ENCODE data around the gene VHLL.
"Not testable (repeated sequence)": the region's sequence is repeated elsewhere in the genome, so short reads cannot be mapped to it uniquely, and the experiment has no call there.

VHLL gene

GRCh38 chr1:156338180-156338976 lies 39.3 kb upstream of the VHLL start, which contains the start of the genes CCT3 and TSACC:
TSS of gene CCT3 (minus strand) at chr1:156338292. CDS start at chr1:156338184, 108 bp downstream.
TSS of gene TSACC (plus strand) at chr1:156338526. CDS start at chr1:156339758, 1,232 bp downstream.
- TF ChIP-seq, protein P1, sequence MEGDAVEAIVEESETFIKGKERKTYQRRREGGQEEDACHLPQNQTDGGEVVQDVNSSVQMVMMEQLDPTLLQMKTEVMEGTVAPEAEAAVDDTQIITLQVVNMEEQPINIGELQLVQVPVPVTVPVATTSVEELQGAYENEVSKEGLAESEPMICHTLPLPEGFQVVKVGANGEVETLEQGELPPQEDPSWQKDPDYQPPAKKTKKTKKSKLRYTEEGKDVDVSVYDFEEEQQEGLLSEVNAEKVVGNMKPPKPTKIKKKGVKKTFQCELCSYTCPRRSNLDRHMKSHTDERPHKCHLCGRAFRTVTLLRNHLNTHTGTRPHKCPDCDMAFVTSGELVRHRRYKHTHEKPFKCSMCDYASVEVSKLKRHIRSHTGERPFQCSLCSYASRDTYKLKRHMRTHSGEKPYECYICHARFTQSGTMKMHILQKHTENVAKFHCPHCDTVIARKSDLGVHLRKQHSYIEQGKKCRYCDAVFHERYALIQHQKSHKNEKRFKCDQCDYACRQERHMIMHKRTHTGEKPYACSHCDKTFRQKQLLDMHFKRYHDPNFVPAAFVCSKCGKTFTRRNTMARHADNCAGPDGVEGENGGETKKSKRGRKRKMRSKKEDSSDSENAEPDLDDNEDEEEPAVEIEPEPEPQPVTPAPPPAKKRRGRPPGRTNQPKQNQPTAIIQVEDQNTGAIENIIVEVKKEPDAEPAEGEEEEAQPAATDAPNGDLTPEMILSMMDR (conservative IDR thresholded peaks at IDR 0.05; ENCODE audit: low read depth), result no peak
- CTCF ChIA-PET, result interaction anchor here (0.6 kb wide), 1 partner anchor 9 kb away, joined by 3 read pairs; no protein-coding TSS in a partner anchor
- peak; percentile 99 for DNase-seq (ENCODE audit: low spot score)
- peak within 1 kb of the TSS; percentile 83 for H3K27ac ChIP-seq
- POLR2A ChIA-PET (ENCODE audit: low non-redundant PET), result no interaction called here

- CTCF ChIA-PET, result interaction anchor here (0.6 kb wide), 1 partner anchor 10 kb away, joined by 3 read pairs; no protein-coding TSS in a partner anchor
- POLR2A ChIA-PET (ENCODE audit: low non-redundant PET), result no interaction called here
- TF ChIP-seq, protein P1 (conservative IDR thresholded peaks at IDR 0.05; ENCODE audit: low read depth), result no peak
- H3K27ac ChIP-seq, result peak overlapping the region; percentile 83
- no peak for DNase-seq (ENCODE audit: low spot score)
Measured at GRCh38 chr1:156337888-156338179, 38.7 kb upstream of the VHLL start.

- TF ChIP-seq, protein P1 (conservative IDR thresholded peaks at IDR 0.05; ENCODE audit: low read depth), result no peak
- ChIA-PET CTCF (interaction anchor here (0.6 kb wide), 1 partner anchor 11 kb away, joined by 3 read pairs; no protein-coding TSS in a partner anchor), POLR2A (ENCODE audit: low non-redundant PET) (no interaction called here)
- peak overlapping the region; percentile 83 for H3K27ac ChIP-seq
- no peak for DNase-seq (ENCODE audit: low spot score)
Measured at GRCh38 chr1:156337052-156337887, 38.2 kb upstream of the VHLL start.

- ChIA-PET CTCF (no interaction called here), POLR2A (ENCODE audit: low non-redundant PET) (no interaction called here)
- TF ChIP-seq, protein P1 (conservative IDR thresholded peaks at IDR 0.05; ENCODE audit: low read depth), result no peak
- H3K27ac ChIP-seq, result no peak overlapping the region
- no peak for DNase-seq (ENCODE audit: low spot score)
Measured at GRCh38 chr1:156336242-156336641, 37.1 kb upstream of the VHLL start.

GRCh38 chr1:156323179-156323578 lies 24.1 kb upstream of the VHLL start:
- POLR2A ChIA-PET (ENCODE audit: low non-redundant PET); H3K27ac ChIP-seq; DNase-seq (ENCODE audit: low spot score): not testable (repeated sequence)
- CTCF ChIA-PET, result interaction anchor here (0.6 kb wide), 2 partner anchors 9 to 33 kb away, joined by 3 read pairs; no protein-coding TSS in a partner anchor

- ChIA-PET POLR2A (ENCODE audit: low non-redundant PET) (no interaction called here), CTCF (no interaction called here)
- H3K27ac ChIP-seq, result no peak overlapping the region
- TF ChIP-seq, protein P1 (conservative IDR thresholded peaks at IDR 0.05; ENCODE audit: low read depth), result no peak
- DNase-seq (ENCODE audit: low spot score), result no peak
Measured at GRCh38 chr1:156320560-156320959, 21.5 kb upstream of the VHLL start.
